ENCODE data around the gene VTI1A. TPM values are rescaled to one million over a fixed set of nuclear protein-coding genes. Genes with fewer than 3 reads are reported as not detected.

VTI1A gene
- total and polyA plus RNA-seq, 4 donors: 5.5 to 26.9 (median 13.1) TPM

- Histone ChIP-seq H3K27me3 (ENCODE audit: control insufficient read depth in 4 of 4, insufficient read depth in 4 of 4, low read length in 3 of 4) (no peaks in the 10 kb centered on the region), H3K27ac (ENCODE audit: low read depth in 1 of 2, low read length in 2 of 2) (no peak overlapping the region), H3K4me1 (ENCODE audit: control insufficient read depth in 4 of 4, insufficient read depth in 4 of 4, low read length in 3 of 4) (peaks cover 0 to 12% (median 9%) of the 10 kb centered on the region in 4 donors), H3K36me3 (ENCODE audit: control insufficient read depth in 4 of 4, insufficient read depth in 3 of 4, low read depth in 1 of 4, low read length in 3 of 4) (peaks cover 3 to 43% (median 30%) of the 10 kb centered on the region in 4 donors), H3K9ac (ENCODE audit: low read depth in 1 of 2, low read length in 2 of 2) (no peak overlapping the region), H3K4me3 (ENCODE audit: low read depth in 1 of 3, low read length in 3 of 3) (no peak overlapping the region), H3K9me3 (ENCODE audit: control insufficient read depth in 4 of 4, low read length in 3 of 4) (no peaks in the 10 kb centered on the region)
- WGBS: 69% methylated on average over 3 of the region's 3 CpGs
- no peak for TF ChIP-seq TAF1 (conservative IDR thresholded peaks at IDR 0.05)
- no peak for TF ChIP-seq EGR1 (IDR thresholded peaks at IDR 0.05; ENCODE audit: low read depth in 2 of 2)
- no peak for TF ChIP-seq ATF3 (IDR thresholded peaks at IDR 0.05)
- TF ChIP-seq HNF4A (conservative IDR thresholded peaks at IDR 0.05): no peak
- TF ChIP-seq RAD21 (IDR thresholded peaks at IDR 0.05): no peak
- no peak for TF ChIP-seq JUND (IDR thresholded peaks at IDR 0.05)
- no peak for TF ChIP-seq REST (IDR thresholded peaks at IDR 0.05)
- no peak for TF ChIP-seq CTCF (IDR thresholded peaks at IDR 0.05; ENCODE audit: low read depth, low read length, missing input control)
- TF ChIP-seq ZBTB33 (IDR thresholded peaks at IDR 0.05): no peak
- TF ChIP-seq RXRA (IDR thresholded peaks at IDR 0.05): no peak
- no peak for TF ChIP-seq YY1 (IDR thresholded peaks at IDR 0.05)
- TF ChIP-seq HNF4G (IDR thresholded peaks at IDR 0.05): no peak
- no peak for TF ChIP-seq SP1 (IDR thresholded peaks at IDR 0.05)
- no peak for TF ChIP-seq NR2F2 (IDR thresholded peaks at IDR 0.05)
- no peak for TF ChIP-seq FOXA1 (IDR thresholded peaks at IDR 0.05)
- no peak for TF ChIP-seq FOXA2 (IDR thresholded peaks at IDR 0.05)
- no peak for TF ChIP-seq GABPA (IDR thresholded peaks at IDR 0.05 in 1 of 2, conservative IDR thresholded peaks at IDR 0.05 in 1 of 2)
- TF ChIP-seq MAX (IDR thresholded peaks at IDR 0.05): no peak
- DNase-seq (ENCODE audit: low spot score): no peak
Measured at GRCh38 chr10:112442063-112442462, 5.0 kb upstream of the VTI1A start.

Data from liver (tissue), 9 donors.